Measurements from ENCODE around the gene ACRBP. TPM values are rescaled to one million over a fixed set of nuclear protein-coding genes. Genes with fewer than 3 reads are reported as not detected.
A peak's percentile ranks its signal among the peaks of the same experiment; 100 is the strongest.

ACRBP gene
- total and polyA plus RNA-seq, 7 experiments from 2014 or later: 0.27 to 23.0 (median 5.1) TPM

DNA sequence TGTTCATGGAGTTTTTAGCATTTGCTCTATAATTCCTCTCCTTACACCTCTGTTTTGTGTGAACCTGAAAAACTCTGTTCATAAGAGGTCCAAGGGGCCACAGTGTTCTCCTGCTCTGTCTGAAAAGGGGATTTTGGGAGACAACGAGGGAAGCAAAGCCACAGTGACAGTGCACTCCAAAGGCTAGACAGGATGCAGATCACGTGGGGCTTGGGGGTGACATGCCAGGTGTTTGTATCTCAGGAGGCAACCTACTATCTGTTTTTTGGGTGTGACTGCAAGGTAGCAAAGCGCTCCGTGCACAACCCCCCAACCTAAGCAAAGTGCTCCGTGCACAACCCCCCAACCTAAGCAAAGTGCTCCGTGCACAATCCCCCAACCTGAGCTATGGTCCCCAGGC, 35.0 kb downstream of the ACRBP start:
- Histone ChIP-seq H3K27ac (ENCODE audit: low read depth, low read length) (peak overlapping the region; percentile 65), H3K9me3 (ENCODE audit: control insufficient read depth in 2 of 3, low read length in 3 of 3) (no peaks in the 10 kb centered on the region), H3K27me3 (ENCODE audit: control insufficient read depth in 2 of 2, insufficient read depth in 2 of 2, low read length in 2 of 2) (no peaks in the 10 kb centered on the region), H3K4me1 (ENCODE audit: control insufficient read depth in 2 of 2, insufficient read depth in 2 of 2, low read length in 2 of 2) (peaks cover 27 to 34% of the 10 kb centered on the region in 2 donors), H3K36me3 (ENCODE audit: control insufficient read depth in 2 of 3, insufficient read depth in 3 of 3, low read length in 3 of 3) (no peaks in the 10 kb centered on the region), H3K4me3 (ENCODE audit: low read length) (peak overlapping the region; percentile 17)
- H3K4me3 Mint-ChIP-seq: peak overlapping the region; percentile 67 to 84 (median 72)
- intact Hi-C loops (cut with micrococcal nuclease): loop anchor here in 1 of 2 donors (2.0 kb wide), 1 partner anchor 21 kb away; no protein-coding TSS in a partner anchor
- H3K4me1 Mint-ChIP-seq: peaks cover 26 to 47% (median 42%) of the 10 kb centered on the region in 7 donors
- no peak for ATAC-seq
- peak in 5 of 9 donors; percentile 51 to 61 (median 56) for DNase-seq
- CTCF ChIA-PET: interaction anchor here (0.6 to 1.6 kb wide), 4 partner anchors 10 to 211 kb away, joined by 3 to 9 read pairs (median 5); no protein-coding TSS in a partner anchor
- H3K36me3 Mint-ChIP-seq: no peaks in the 10 kb centered on the region
- peak overlapping the region; percentile 77 to 94 (median 86) for H3K27ac Mint-ChIP-seq
- no peaks in the 10 kb centered on the region for H3K27me3 Mint-ChIP-seq
- POLR2A ChIA-PET: interaction anchor here (0.9 to 3.7 kb wide), 10 partner anchors 9 to 160 kb away, joined by 3 to 25 read pairs (median 5); partner anchors contain the start of genes COPS7A, NOP2, TAPBPL and ZNF384
- H3K9me3 Mint-ChIP-seq: no peaks in the 10 kb centered on the region

DNA sequence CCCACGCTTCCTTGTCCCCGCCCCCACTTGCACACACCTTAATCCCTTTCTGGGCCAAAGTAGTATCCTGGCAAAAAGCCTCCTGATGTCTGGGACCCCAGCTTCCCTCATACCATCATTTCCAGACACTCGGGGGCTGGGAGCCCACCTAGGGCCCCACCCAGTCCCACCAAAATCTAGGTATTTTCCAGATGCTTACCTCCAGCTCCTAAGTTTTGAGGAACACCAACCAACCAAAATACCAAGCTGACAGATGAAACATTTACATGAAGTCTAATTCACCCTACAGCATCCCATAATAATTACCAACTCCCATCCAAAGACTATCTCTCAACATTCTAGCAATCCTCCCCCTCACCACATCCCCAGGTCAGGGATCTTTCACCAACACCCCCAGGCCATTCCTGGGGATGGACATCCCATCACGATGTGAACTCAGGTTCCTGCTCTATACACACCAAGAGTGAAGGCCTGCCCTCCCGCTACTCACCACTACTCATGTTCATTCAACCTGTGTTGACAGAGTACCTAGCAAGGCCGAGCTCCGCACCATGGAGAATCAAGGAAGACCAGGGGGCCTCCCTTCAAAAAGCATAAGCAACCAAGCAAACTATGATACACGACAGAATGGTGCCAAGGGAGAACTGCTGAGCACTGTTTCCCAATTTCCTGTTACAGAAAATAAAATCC, 38.5 kb downstream of the ACRBP start:
- Mint-ChIP-seq H3K27ac (no peak overlapping the region), H3K27me3 (no peaks in the 10 kb centered on the region), H3K36me3 (peaks cover 0 to 17% (median 0%) of the 10 kb centered on the region in 5 donors), H3K9me3 (no peaks in the 10 kb centered on the region), H3K4me3 (no peak overlapping the region), H3K4me1 (peaks cover 40 to 54% (median 50%) of the 10 kb centered on the region in 7 donors)
- intact Hi-C loops (cut with micrococcal nuclease): loop anchor here (1.0 to 10.0 kb wide), 2 partner anchors 81 to 346 kb away; partner anchors contain the start of genes PTPN6 (in 1 of the 2) and ZNF384 (in 1 of the 2)
- Histone ChIP-seq H3K4me3 (ENCODE audit: low read length) (no peak overlapping the region), H3K27ac (ENCODE audit: low read depth, low read length) (peak overlapping the region; percentile 96), H3K9me3 (ENCODE audit: control insufficient read depth in 2 of 3, low read length in 3 of 3) (no peaks in the 10 kb centered on the region), H3K27me3 (ENCODE audit: control insufficient read depth in 2 of 2, insufficient read depth in 2 of 2, low read length in 2 of 2) (no peaks in the 10 kb centered on the region), H3K36me3 (ENCODE audit: control insufficient read depth in 2 of 3, insufficient read depth in 3 of 3, low read length in 3 of 3) (peaks cover 0 to 6% (median 0%) of the 10 kb centered on the region in 3 experiments), H3K4me1 (ENCODE audit: control insufficient read depth in 2 of 2, insufficient read depth in 2 of 2, low read length in 2 of 2) (peaks cover 45 to 47% of the 10 kb centered on the region in 2 donors)
- POLR2A ChIA-PET: interaction anchor here (0.6 to 1.6 kb wide), 12 partner anchors 8 to 335 kb away, joined by 3 to 7 read pairs (median 3); partner anchors contain the start of genes CD4, CDCA3, NOP2 and RNU7-1
- CTCF ChIA-PET: interaction anchor here (0.8 to 1.9 kb wide), 4 partner anchors 8 to 144 kb away, joined by 3 to 4 read pairs (median 4); partner anchors contain the start of genes MLF2 and ZNF384
- DNase-seq (peak in 3 of 9 donors; percentile 35 to 53 (median 43)), ATAC-seq (no peak)

DNA sequence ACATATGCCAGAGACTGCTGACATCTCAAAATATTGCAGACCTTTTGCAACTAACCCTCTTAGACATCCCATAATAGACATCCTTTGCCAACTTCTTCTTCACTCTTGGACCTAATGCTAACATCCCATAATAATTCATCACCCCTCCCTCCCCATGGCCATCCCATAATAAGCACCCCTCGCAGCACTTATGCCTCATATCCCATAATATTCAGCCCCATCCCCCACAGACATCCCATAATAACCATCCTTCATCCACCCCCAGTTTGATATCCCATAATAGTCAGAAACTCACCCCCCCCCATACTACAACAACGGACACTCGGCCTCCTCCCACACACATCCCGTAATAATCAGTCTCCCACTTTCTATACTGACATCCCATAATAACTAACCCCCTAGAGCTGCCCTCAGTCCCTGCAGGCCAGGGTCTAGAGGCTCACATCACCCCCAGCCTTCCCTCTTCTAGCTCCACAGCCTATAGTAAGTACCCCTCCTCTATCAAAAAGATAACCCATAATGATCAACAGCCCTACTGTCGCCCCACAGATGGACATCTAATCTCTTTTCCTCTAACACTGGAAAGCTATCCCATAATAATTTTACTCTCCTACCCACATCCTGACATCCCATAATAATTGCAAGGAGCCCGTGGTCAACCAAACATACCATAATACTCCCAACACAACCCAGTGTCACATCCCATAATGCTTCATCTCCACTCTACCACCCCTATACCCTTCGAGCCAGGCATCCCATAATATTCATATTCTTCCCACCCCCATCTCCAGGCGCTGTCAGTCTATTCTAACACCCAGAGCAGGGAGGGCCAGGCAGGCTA, 39.3 kb downstream of the ACRBP start:
- Histone ChIP-seq H3K4me3 (ENCODE audit: low read length) (no peak overlapping the region), H3K27ac (ENCODE audit: low read depth, low read length) (peak overlapping the region; percentile 96), H3K27me3 (ENCODE audit: control insufficient read depth in 2 of 2, insufficient read depth in 2 of 2, low read length in 2 of 2) (no peaks in the 10 kb centered on the region), H3K9me3 (ENCODE audit: control insufficient read depth in 2 of 3, low read length in 3 of 3) (no peaks in the 10 kb centered on the region), H3K36me3 (ENCODE audit: control insufficient read depth in 2 of 3, insufficient read depth in 3 of 3, low read length in 3 of 3) (peaks cover 0 to 6% (median 0%) of the 10 kb centered on the region in 3 experiments), H3K4me1 (ENCODE audit: control insufficient read depth in 2 of 2, insufficient read depth in 2 of 2, low read length in 2 of 2) (peaks cover 46 to 47% of the 10 kb centered on the region in 2 donors)
- ChIA-PET POLR2A (interaction anchor here (0.6 to 1.6 kb wide), 12 partner anchors 9 to 335 kb away, joined by 3 to 7 read pairs (median 3); partner anchors contain the start of genes CD4, CDCA3, NOP2 and RNU7-1), CTCF (interaction anchor here (0.6 to 1.9 kb wide), 5 partner anchors 8 to 145 kb away, joined by 3 to 5 read pairs (median 4); partner anchors contain the start of genes MLF2 and ZNF384)
- Mint-ChIP-seq H3K9me3 (no peaks in the 10 kb centered on the region), H3K27me3 (no peaks in the 10 kb centered on the region), H3K4me1 (peaks cover 48 to 55% (median 51%) of the 10 kb centered on the region in 7 donors), H3K27ac (no peak overlapping the region), H3K36me3 (peaks cover 0 to 24% (median 0%) of the 10 kb centered on the region in 5 donors), H3K4me3 (no peak overlapping the region)
- intact Hi-C loops (cut with micrococcal nuclease): loop anchor here (1.0 to 10.0 kb wide), 15 partner anchors 13 to 347 kb away; partner anchors contain the start of genes COPS7A (in 2 of the 2), GAPDH (in 2 of the 2), ING4 (in 2 of the 2) and MLF2 (in 2 of the 2)
- ATAC-seq: peak; percentile 49
- DNase-seq: peak in 8 of 9 donors; percentile 56 to 81 (median 71)

DNA sequence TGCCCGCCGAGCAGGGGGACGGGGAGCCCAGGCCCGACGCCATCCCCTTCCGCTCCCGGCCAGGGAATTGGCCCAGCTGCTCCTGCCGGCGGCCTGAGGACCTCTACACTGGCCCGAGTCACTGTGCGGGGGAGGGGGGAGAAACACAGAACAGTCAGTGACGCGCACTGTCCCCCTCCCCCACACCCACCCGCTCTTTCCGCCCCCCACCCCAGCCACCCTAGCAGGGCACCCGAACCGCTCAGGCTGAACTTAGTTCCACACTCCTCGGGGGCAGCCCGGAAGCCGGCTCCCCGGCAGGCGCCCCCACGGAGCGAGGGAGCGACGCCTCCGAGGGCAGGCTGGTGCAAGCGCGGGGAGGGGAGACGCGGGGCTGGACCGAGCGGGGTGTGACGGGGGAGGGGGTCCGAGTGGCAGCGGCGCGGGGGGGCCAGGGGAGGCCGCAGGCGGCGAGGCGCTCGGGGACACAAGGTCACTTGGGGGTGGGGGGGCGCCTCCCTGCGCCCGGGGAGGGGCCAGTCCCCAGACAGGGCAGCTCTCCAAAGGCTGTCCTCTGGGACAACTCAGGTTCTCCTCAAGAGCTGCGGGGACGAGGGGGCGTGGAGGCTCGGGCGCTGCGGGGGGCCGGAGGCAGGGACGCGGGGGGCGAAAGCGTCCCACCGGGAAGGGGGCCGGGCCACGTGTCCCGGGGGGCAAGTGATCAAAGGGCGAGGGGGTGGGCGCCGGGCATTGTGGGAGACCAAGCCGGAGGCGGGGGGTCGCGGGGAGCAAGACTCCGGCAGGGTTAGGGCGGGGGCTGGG, 40.7 kb downstream of the ACRBP start:
- Histone ChIP-seq H3K27me3 (ENCODE audit: control insufficient read depth in 2 of 2, insufficient read depth in 2 of 2, low read length in 2 of 2) (no peaks in the 10 kb centered on the region), H3K4me3 (ENCODE audit: low read length) (peak overlapping the region; percentile 66), H3K36me3 (ENCODE audit: control insufficient read depth in 2 of 3, insufficient read depth in 3 of 3, low read length in 3 of 3) (peaks cover 2 to 15% (median 4%) of the 10 kb centered on the region in 3 experiments), H3K9me3 (ENCODE audit: control insufficient read depth in 2 of 3, low read length in 3 of 3) (no peaks in the 10 kb centered on the region), H3K4me1 (ENCODE audit: control insufficient read depth in 2 of 2, insufficient read depth in 2 of 2, low read length in 2 of 2) (peaks cover 39 to 46% of the 10 kb centered on the region in 2 donors), H3K27ac (ENCODE audit: low read depth, low read length) (peak overlapping the region; percentile 96)
- POLR2A ChIA-PET: interaction anchor here (0.6 to 5.6 kb wide), 8 partner anchors 22 to 146 kb away, joined by 3 to 33 read pairs (median 4); partner anchors contain the start of genes COPS7A, GAPDH, LPAR5 and MLF2
- CTCF ChIA-PET: interaction anchor here (0.7 to 0.9 kb wide), 3 partner anchors 11 to 83 kb away, joined by 3 read pairs; no protein-coding TSS in a partner anchor
- DNase-seq (peak; percentile 53 to 77 (median 68)), ATAC-seq (peak; percentile 39)
- Mint-ChIP-seq H3K4me1 (peaks cover 49 to 56% (median 53%) of the 10 kb centered on the region in 7 donors), H3K36me3 (peaks cover 5 to 35% (median 9%) of the 10 kb centered on the region in 5 donors), H3K4me3 (peak overlapping the region in 2 of 10 donors; percentile 93 to 95), H3K9me3 (no peaks in the 10 kb centered on the region), H3K27ac (peak overlapping the region; percentile 87 to 97 (median 90)), H3K27me3 (no peaks in the 10 kb centered on the region)
- intact Hi-C loops (cut with micrococcal nuclease): loop anchor here (1.0 to 10.0 kb wide), 16 partner anchors 14 to 348 kb away; partner anchors contain the start of genes COPS7A (in 2 of the 2), GAPDH (in 2 of the 2), ING4 (in 2 of the 2) and MLF2 (in 2 of the 2)

Data from naive thymus-derived CD4-positive, alpha-beta T cell (primary cell).